H9 (cell line): Measurements from ENCODE around the gene METTL4. TPM values are rescaled to one million over a fixed set of nuclear protein-coding genes. Genes with fewer than 3 reads are reported as not detected.

Experiments used
- DNase-seq: peaks from one replicate; pipeline ENCODE4 v3.0.0-alpha.2; 2017
- H2AFZ ChIP-seq: one replicate; pipeline ENCODE4 v1.6.1; 2013; ENCODE audit warnings: mild to moderate bottlenecking, low read length, control low read depth, moderate library complexity
- H2AK5ac ChIP-seq: 2 replicates; pipeline ENCODE4 v1.6.1; 2013; ENCODE audit warnings: low read length, control low read depth, mixed read lengths; ENCODE audit not compliant: insufficient read length
- H2BK120ac ChIP-seq: one replicate; pipeline ENCODE4 v1.6.1; 2013; ENCODE audit warnings: low read depth, mild to moderate bottlenecking, low read length, control low read depth, inconsistent platforms; ENCODE audit not compliant: poor library complexity, severe bottlenecking
- H2BK12ac ChIP-seq: 2 replicates; pipeline ENCODE4 v1.6.1; 2013; ENCODE audit warnings: low read length, control low read depth, mixed read lengths, low read depth; ENCODE audit not compliant: insufficient read length
- H2BK15ac ChIP-seq: 2 replicates; pipeline ENCODE4 v1.6.1; 2013; ENCODE audit warnings: low read depth, low read length, control low read depth
- H2BK20ac ChIP-seq: one replicate; pipeline ENCODE4 v1.6.1; 2013; ENCODE audit warnings: low read depth, mild to moderate bottlenecking, low read length, control low read depth, inconsistent platforms; ENCODE audit not compliant: poor library complexity, severe bottlenecking
- H2BK5ac ChIP-seq: 2 replicates; pipeline ENCODE4 v1.6.1; 2013; ENCODE audit warnings: low read length, control low read depth, mixed read lengths; ENCODE audit not compliant: insufficient read length
- H3K14ac ChIP-seq: 2 replicates; pipeline ENCODE4 v1.6.1; 2013; ENCODE audit warnings: low read length, control low read depth; ENCODE audit not compliant: insufficient read depth
- H3K18ac ChIP-seq: 2 replicates; pipeline ENCODE4 v1.6.1; 2013; ENCODE audit warnings: low read depth, mild to moderate bottlenecking, mixed read lengths, low read length, control low read depth; ENCODE audit not compliant: insufficient read length
- H3K23ac ChIP-seq: 2 replicates; pipeline ENCODE4 v1.6.1; 2013; ENCODE audit warnings: low read length, control low read depth, mixed read lengths, low read depth; ENCODE audit not compliant: insufficient read length
- H3K23me2 ChIP-seq: 2 replicates; pipeline ENCODE4 v1.6.1; 2013; ENCODE audit warnings: low read depth, mild to moderate bottlenecking, mixed read lengths, low read length, control low read depth; ENCODE audit not compliant: insufficient read length, poor library complexity, severe bottlenecking
- H3K27ac ChIP-seq: 2 replicates; pipeline ENCODE4 v1.5.1; 2013; ENCODE audit warnings: low read length, control low read depth, mixed read lengths, low read depth; ENCODE audit not compliant: insufficient read length
- H3K27me3 ChIP-seq: 2 replicates; pipeline ENCODE4 v1.6.1; 2013; ENCODE audit warnings: low read length, control low read depth, inconsistent platforms; ENCODE audit not compliant: insufficient read depth
- H3K4ac ChIP-seq: 2 replicates; pipeline ENCODE4 v1.6.1; 2013; ENCODE audit warnings: low read depth, mild to moderate bottlenecking, control low read depth, inconsistent platforms, low read length, moderate library complexity
- H3K4me1 ChIP-seq: 2 replicates; pipeline ENCODE4 v1.6.1; 2013; ENCODE audit warnings: low read length, control low read depth, inconsistent platforms; ENCODE audit not compliant: insufficient read depth
- H3K4me2 ChIP-seq: 2 replicates; pipeline ENCODE4 v1.6.1; 2013; ENCODE audit warnings: low read length, control low read depth, mixed read lengths; ENCODE audit not compliant: insufficient read length, insufficient read depth
- H3K56ac ChIP-seq: 2 replicates; pipeline ENCODE4 v1.6.1; 2013; ENCODE audit warnings: low read depth, mild to moderate bottlenecking, mixed read lengths, low read length, control low read depth; ENCODE audit not compliant: insufficient read length
- H3K79me1 ChIP-seq: 2 replicates; pipeline ENCODE4 v1.6.1; 2013; ENCODE audit warnings: low read depth, mild to moderate bottlenecking, moderate library complexity, low read length, control low read depth, inconsistent platforms; ENCODE audit not compliant: insufficient read depth, poor library complexity, severe bottlenecking
- H3K79me2 ChIP-seq: 2 replicates; pipeline ENCODE4 v1.6.1; 2013; ENCODE audit warnings: low read length, control low read depth, inconsistent platforms; ENCODE audit not compliant: insufficient read depth
- H3K9ac ChIP-seq: 2 replicates; pipeline ENCODE4 v1.6.1; 2013; ENCODE audit warnings: low read length, control low read depth, mixed read lengths; ENCODE audit not compliant: insufficient read length; ENCODE audit errors: extremely low read depth
- H3K9me3 ChIP-seq: one replicate; pipeline ENCODE4 v1.6.1; 2013; ENCODE audit warnings: low read depth, low read length, inconsistent platforms; ENCODE audit not compliant: control insufficient read depth
- H3T11ph ChIP-seq: one replicate; pipeline ENCODE4 v1.6.1; 2013; ENCODE audit warnings: mild to moderate bottlenecking, low read length, control low read depth, inconsistent platforms
- H4K20me1 ChIP-seq: one replicate; pipeline ENCODE4 v1.6.1; 2013; ENCODE audit not compliant: control insufficient read depth, insufficient read length, insufficient read depth
- H4K5ac ChIP-seq: 2 replicates; pipeline ENCODE4 v1.6.1; 2013; ENCODE audit warnings: low read depth, mild to moderate bottlenecking, mixed read lengths, low read length, control low read depth; ENCODE audit not compliant: insufficient read length
- H4K8ac ChIP-seq: replicated peaks from 2 replicates; pipeline ENCODE4 v1.6.1; 2013; ENCODE audit warnings: low read length, control low read depth, mixed read lengths, low read depth; ENCODE audit not compliant: insufficient read length
- H4K91ac ChIP-seq: 2 replicates; pipeline ENCODE4 v1.6.1; 2013; ENCODE audit warnings: low read depth, mild to moderate bottlenecking, moderate library complexity, mixed read lengths, low read length, control low read depth; ENCODE audit not compliant: insufficient read length
- H3K27ac Mint-ChIP-seq, 3 experiments: 2 replicates in 2 of 3; 3 replicates in 1 of 3; pipeline ENCODE4 v1.8.0; 2020 to 2021; ENCODE audit warnings: mixed read lengths in 3 of 3, mild to moderate bottlenecking in 1 of 3, moderate library complexity in 1 of 3
- H3K27me3 Mint-ChIP-seq: 2 replicates; pipeline ENCODE4 v1.8.0; 2021; ENCODE audit warnings: low read depth, mild to moderate bottlenecking, moderate library complexity, mixed read lengths
- H3K36me3 Mint-ChIP-seq, 3 experiments: 2 replicates in 2 of 3; 3 replicates in 1 of 3; pipeline ENCODE4 v1.8.0; 2020 to 2021; ENCODE audit warnings: low read depth in 3 of 3, mixed read lengths in 3 of 3; ENCODE audit not compliant: insufficient read depth in 1 of 3
- H3K4me1 Mint-ChIP-seq, 2 experiments: 2 replicates each; pipeline ENCODE4 v1.8.0; 2020; ENCODE audit warnings: mixed read lengths in 2 of 2
- H3K4me3 Mint-ChIP-seq, 2 experiments: 2 replicates in 1 of 2; 3 replicates in 1 of 2; pipeline ENCODE4 v1.8.0; 2020 to 2021; ENCODE audit warnings: mild to moderate bottlenecking in 2 of 2, mixed read lengths in 2 of 2, moderate library complexity in 1 of 2
- H3K9me3 Mint-ChIP-seq, 2 experiments: 2 replicates in 1 of 2; 3 replicates in 1 of 2; pipeline ENCODE4 v1.8.0; 2020; ENCODE audit warnings: mild to moderate bottlenecking in 2 of 2, mixed read lengths in 2 of 2, moderate library complexity in 1 of 2
- WGBS: extraction: QIAGEN DNeasy Blood & Tissue Kit; methylation state at CpG from one replicate; pipeline ENCODE4 v1.1.7; 2013; ENCODE audit warnings: missing lambda C conversion rate, low lambda C conversion rate, mixed read lengths; ENCODE audit not compliant: insufficient read length; ENCODE audit errors: extremely low coverage; 5-methylcytosine and 5-hydroxymethylcytosine counted together
- total RNA-seq: library from RNA; stranded (reverse); gene quantifications from 2 replicates; pipeline ENCODE4 v1.2.1, GENCODE V29; 2021
- TF ChIP-seq, protein P1 (sequence below): fragments of 200-600 bp; sonication (generic); conservative IDR thresholded peaks from 3 replicates; pipeline ENCODE4 v1.8.0; 2021; ENCODE audit warnings: antibody characterized with exemption, mild to moderate bottlenecking

The METTL4 gene
- total RNA-seq, 1 experiment from 2014 or later = 14.2 TPM

- peaks cover 10 to 11% of the 10 kb centered on the region in 2 experiments for H3K4me1 Mint-ChIP-seq
- Histone ChIP-seq H2AFZ (no peak overlapping the region), H2BK12ac (no peak overlapping the region), H3K23ac (no peak overlapping the region), H3K27ac (no peak overlapping the region), H3K9ac (no peak overlapping the region), H4K8ac (no peak overlapping the region), H3K4me2 (no peak overlapping the region), H2BK15ac (no peak overlapping the region), H3K23me2 (no peaks in the 10 kb centered on the region), H3K18ac (no peak overlapping the region), H3K4ac (no peak overlapping the region), H3K79me1 (no peaks in the 10 kb centered on the region), H2BK20ac (no peak overlapping the region), H4K5ac (no peak overlapping the region), H3T11ph (no peak overlapping the region), H3K14ac (no peak overlapping the region), H4K91ac (no peak overlapping the region), H3K9me3 (no peaks in the 10 kb centered on the region), H4K20me1 (no peaks in the 10 kb centered on the region), H3K27me3 (no peaks in the 10 kb centered on the region), H3K4me1 (no peaks in the 10 kb centered on the region), H3K79me2 (no peaks in the 10 kb centered on the region), H3K56ac (no peak overlapping the region), H2BK5ac (no peak overlapping the region), H2AK5ac (no peak overlapping the region), H2BK120ac (no peak overlapping the region)
- no CpG with 5 or more reads among the region's 1 CpG for WGBS
- H3K9me3 Mint-ChIP-seq = no peaks in the 10 kb centered on the region
- no peaks in the 10 kb centered on the region for H3K27me3 Mint-ChIP-seq
- TF ChIP-seq, protein P1, sequence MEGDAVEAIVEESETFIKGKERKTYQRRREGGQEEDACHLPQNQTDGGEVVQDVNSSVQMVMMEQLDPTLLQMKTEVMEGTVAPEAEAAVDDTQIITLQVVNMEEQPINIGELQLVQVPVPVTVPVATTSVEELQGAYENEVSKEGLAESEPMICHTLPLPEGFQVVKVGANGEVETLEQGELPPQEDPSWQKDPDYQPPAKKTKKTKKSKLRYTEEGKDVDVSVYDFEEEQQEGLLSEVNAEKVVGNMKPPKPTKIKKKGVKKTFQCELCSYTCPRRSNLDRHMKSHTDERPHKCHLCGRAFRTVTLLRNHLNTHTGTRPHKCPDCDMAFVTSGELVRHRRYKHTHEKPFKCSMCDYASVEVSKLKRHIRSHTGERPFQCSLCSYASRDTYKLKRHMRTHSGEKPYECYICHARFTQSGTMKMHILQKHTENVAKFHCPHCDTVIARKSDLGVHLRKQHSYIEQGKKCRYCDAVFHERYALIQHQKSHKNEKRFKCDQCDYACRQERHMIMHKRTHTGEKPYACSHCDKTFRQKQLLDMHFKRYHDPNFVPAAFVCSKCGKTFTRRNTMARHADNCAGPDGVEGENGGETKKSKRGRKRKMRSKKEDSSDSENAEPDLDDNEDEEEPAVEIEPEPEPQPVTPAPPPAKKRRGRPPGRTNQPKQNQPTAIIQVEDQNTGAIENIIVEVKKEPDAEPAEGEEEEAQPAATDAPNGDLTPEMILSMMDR = no peak
- H3K36me3 Mint-ChIP-seq = peaks cover 0 to 16% (median 9%) of the 10 kb centered on the region in 3 experiments; a peak in 5 of 7 replicates
- H3K4me3 Mint-ChIP-seq = no peak overlapping the region
- no peak overlapping the region for H3K27ac Mint-ChIP-seq
- no peak for DNase-seq
These were observed 12.1 kb downstream of the METTL4 start for GRCh38 chr18:2559249-2559648.
